ENCODE data around the gene IDH3G.

GRCh38 chrX:153786669-153787068 is 7.5 kb downstream of the IDH3G start:
- TF ChIP-seq CTCF (IDR thresholded peaks at IDR 0.05): no peak
- no peak for TF ChIP-seq POLR2AphosphoS5 (IDR thresholded peaks at IDR 0.05)
- no peak for TF ChIP-seq POLR2A (IDR thresholded peaks at IDR 0.05)
- no peak for TF ChIP-seq EP300 (IDR thresholded peaks at IDR 0.05)

Measured in upper lobe of left lung (tissue), 4 donors.